Renal cortical epithelial cell (primary cell): ENCODE data around the gene MX2. TPM values are rescaled to one million over a fixed set of nuclear protein-coding genes. Genes with fewer than 3 reads are reported as not detected.
"Not testable (repeated sequence)": the region's sequence is repeated elsewhere in the genome, so short reads cannot be mapped to it uniquely, and the experiment has no call there.

Experiments used
- DNase-seq: peaks from one replicate; pipeline ENCODE4 v3.0.0-alpha.2; 2011; ENCODE audit warnings: low read depth
- total RNA-seq: library from RNA; depleted of rRNA; stranded (reverse); fragments of >200 nt; gene quantifications from 2 replicates; pipeline ENCODE4 v1.2.3, GENCODE V29; 2014

The MX2 gene
- total RNA-seq, 1 donor from 2014 or later: 0.15 TPM

- DNase-seq: peak; percentile 43
Observed at GRCh38 chr21:41411449-41412089, 49.7 kb downstream of the MX2 start.

GRCh38 chr21:41417505-41417904, 55.7 kb downstream of the MX2 start:
- not testable (repeated sequence) for DNase-seq

- DNase-seq: no peak
Observed at GRCh38 chr21:41418393-41418792, 56.6 kb downstream of the MX2 start.

DNA sequence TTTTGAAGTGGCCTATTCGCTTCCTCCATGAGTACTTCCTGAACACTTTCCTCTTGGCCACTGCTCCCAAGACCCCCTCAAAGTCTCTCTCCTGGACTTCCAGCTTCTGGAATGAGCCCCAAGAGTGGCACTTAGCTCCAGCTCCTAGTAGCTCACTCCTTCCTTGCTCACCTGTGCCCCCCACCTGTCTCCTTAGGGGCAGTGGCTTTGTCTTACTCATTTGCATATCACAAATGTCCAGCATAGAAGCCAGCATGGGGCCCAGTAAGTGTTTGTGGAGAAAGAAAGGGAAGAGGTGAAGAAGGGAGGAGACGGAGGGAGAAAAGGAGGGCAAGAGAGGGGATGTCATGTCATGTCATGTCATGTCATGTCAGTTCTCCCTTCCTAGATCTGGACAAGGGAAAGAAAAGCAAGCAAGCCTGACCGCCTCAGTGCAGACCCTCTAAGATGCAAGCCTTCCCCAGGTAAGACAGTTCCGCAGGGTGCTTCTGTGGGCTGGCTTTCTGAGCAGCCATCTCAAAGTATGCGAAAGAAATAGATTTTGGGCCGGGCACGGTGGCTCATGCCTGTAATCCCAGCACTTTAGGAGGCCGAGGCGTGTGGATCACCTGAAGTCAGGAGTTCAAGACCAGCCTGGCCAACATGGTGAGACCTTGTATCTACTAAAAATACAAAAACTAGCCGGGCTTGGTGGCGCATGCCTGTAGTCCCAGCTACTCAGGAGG, 57.3 kb downstream of the MX2 start:
- no peak for DNase-seq

- peak; percentile 80 for DNase-seq
Observed at GRCh38 chr21:41419921-41420862, 58.4 kb downstream of the MX2 start.

- not testable (repeated sequence) for DNase-seq
Observed at GRCh38 chr21:41420998-41421397, 59.2 kb downstream of the MX2 start.

DNA sequence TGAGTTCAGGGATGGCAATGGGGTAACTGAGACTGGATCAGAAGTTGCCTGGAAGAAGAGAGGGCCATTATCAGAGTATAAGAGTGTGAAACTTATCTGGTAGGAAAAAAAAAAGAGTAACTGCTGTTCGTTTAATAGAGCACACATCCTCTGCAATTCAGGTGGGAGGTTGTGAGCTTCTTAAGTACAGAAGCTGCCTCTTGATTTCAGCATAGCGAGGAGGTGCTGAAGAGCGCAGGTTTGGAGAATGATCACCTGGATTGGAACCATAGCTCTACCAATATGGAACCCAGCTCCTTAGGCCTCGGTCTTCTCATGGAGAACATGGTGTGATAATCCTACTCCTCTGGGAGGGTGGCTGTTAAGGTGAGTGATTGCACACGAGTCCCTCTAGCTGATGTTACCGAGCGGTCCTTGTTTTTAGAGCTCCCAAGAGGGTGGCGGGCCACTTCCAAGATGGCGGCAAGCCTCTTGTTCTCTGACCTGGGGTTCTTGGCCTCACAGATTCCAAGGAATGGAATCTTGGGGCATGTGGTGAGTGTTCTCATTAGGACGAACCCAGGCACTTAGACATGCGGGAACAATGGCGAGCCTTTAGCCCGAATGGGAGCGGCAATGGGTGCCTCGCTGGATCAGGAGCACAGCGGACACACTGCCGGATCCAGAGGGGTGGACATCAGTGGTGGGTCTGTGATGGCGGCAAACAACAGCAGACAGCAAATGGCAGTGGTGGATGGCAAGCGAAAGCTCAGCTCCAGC, 60.9 kb downstream of the MX2 start:
- no peak for DNase-seq

DNA sequence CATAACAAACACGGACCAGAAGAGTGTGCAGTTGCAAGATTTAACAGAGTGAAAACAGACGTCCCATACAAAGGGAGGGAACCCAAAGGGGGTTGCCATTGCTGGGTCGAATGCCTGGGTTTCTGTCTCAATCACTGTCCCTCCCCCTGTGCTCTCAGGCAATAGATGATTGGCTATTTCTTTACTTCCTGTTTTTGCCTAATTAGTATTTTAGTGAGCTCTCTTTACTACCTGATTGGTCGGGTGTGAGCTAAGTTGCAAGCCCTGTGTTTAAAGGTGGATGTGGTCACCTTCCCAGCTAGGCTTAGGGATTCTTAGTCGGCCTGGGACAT, 61.4 kb downstream of the MX2 start:
- not testable (repeated sequence) for DNase-seq

DNA sequence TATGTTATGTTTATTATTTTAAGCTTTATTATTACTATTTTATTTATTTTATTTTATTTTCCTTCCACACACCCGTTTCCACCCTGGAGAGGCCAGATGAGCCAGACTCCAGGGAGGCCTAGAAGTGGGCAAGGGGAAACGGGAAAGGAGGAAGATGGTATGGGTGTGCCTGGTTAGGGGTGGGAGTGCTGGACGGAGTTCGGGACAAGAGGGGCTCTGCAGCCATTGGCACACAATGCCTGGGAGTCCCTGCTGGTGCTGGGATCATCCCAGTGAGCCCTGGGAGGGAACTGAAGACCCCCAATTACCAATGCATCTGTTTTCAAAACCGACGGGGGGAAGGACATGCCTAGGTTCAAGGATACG, 63.7 kb downstream of the MX2 start:
- DNase-seq: no peak

GRCh38 chr21:41425954-41426675, 64.3 kb downstream of the MX2 start, which contains the start of gene MX1:
MX1 (plus strand) TSS chr21:41426239; CDS start chr21:41432071, 5,832 bp downstream.
- DNase-seq: peak; percentile 7

DNA sequence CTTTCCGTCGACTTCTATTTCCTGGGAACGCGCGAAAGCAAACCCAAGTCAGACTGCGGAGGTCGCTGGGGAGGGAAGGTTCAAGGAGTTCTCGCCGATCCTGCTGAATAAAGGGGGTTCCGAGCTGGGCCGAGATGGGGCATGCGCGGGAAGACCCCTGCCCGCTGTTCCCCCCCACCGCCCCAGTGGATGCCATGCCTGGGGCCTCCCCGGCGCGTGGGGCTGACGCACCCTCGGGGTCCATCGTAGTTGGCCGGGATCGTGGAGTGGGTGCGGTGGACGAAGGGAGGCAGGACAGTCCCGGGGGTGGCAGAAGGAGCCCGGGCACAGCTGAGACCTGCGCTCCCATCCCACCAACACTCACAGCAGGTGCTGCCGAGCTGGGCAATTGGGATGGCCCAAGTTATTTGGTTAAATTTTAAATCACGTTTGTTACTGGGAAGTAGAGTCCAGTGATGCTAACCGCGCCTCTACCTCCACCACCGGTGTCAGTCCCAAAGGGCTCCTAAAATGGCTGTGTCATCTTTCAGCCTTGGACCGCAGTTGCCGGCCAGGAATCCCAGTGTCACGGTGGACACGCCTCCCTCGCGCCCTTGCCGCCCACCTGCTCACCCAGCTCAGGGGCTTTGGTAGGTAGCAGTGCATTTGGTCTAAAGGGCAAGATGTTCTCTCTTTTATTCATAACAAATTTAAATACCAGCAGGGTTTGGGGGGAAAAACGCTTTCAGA, 65.0 kb downstream of the MX2 start:
- DNase-seq: no peak

DNA sequence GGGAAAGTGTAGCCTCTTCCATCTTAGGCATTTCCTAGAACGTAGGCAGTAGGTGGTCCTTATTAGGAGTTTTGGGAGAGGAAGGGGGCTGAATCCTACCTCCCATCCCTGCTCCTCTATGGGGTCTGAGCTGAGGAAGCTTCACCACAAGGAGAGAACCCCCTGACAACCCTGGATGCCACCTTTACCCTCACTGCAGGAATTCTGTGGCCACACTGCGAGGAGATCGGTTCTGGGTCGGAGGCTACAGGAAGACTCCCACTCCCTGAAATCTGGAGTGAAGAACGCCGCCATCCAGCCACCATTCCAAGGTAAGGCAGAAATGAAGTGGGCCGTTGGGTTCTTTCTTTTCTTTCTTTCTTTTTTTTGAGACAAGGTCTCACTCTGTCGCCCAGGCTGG, 65.7 kb downstream of the MX2 start:
- no peak for DNase-seq

DNA sequence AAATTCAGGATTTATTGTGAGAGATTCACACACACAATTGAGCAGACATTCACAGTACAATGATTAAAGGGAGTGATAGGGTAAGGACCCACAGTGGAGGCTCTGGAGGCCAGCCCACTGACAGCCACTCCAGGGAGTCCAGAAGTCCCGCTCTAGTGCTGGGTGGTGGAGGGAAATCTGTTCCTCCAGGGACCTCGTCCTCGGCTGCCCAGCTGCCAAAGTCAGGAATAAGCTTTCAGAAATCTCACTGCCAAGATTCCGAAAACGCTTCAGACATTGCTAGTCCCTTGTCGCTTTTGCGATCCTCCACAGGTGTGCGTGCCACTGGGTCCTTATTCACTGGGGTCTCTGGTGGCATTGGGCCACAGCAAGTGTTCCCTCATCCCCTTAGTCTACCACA, 66.5 kb downstream of the MX2 start:
- DNase-seq: no peak

GRCh38 chr21:41428847-41429246, 67.0 kb downstream of the MX2 start:
- no peak for DNase-seq

GRCh38 chr21:41429305-41429704, 67.5 kb downstream of the MX2 start:
- no peak for DNase-seq

DNA sequence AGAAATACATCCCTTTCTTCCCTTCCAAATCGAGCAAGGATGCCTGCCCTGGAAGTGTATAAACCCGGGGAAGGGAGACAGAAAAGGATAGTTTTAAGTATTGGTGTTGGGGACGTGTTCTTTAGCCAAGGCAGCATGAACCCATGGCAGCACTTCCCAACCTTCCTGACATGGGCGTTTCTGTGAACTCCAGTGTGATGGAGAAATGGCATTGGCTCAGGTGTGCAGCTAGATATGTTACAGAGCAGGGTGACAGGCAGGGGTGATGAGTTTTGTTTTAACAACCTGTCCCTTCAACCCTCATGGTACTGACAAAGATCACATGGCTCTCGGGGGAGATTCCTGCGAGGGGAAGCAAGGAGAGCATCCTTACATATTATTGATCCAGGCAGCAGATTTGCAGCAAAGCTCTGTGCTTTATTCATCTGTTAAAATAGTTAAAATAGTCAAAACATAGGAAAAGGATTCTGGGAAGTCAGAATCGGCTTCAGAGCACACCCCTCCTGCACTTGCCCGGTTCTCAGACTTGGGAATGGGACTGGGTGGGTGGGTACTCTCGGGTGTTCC, 68.2 kb downstream of the MX2 start:
- DNase-seq: no peak

GRCh38 chr21:41431788-41432548, 70.1 kb downstream of the MX2 start:
- DNase-seq: no peak

- no peak for DNase-seq
Observed at GRCh38 chr21:41432562-41433460, 71.0 kb downstream of the MX2 start.
